B cell (primary cell): ENCODE results near the gene NECAP2. TPM values are rescaled to one million over a fixed set of nuclear protein-coding genes. Genes with fewer than 3 reads are reported as not detected.

Source experiments
- ATAC-seq: fragments of 200-7000 bp; cut with Tn5 transposase; one replicate; pipeline ENCODE4 v1.10.0; 2021; ENCODE audit warnings: low read depth, mild to moderate bottlenecking, moderate number of reproducible peaks, moderate library complexity
- CTCF ChIA-PET: fragments of 350-600 bp; sonication (Branson Sonifier 250); formaldehyde crosslinking; loops from one replicate; lab custom pipeline; 2021; ENCODE audit warnings: antibody characterized with exemption, inconsistent platforms; lab: Charles Lee
- POLR2A ChIA-PET: fragments of 350-600 bp; sonication (Branson Sonifier 250); formaldehyde crosslinking; loops from one replicate; lab custom pipeline; 2021; ENCODE audit warnings: antibody characterized with exemption; lab: Charles Lee
- DNase-seq: peaks from one replicate; pipeline ENCODE4 v3.0.0; 2013
- H2AFZ ChIP-seq: 2 replicates; pipeline ENCODE4 v1.6.1; 2012; ENCODE audit warnings: mild to moderate bottlenecking, low read depth, low read length; ENCODE audit not compliant: insufficient read depth, poor library complexity, severe bottlenecking
- H3K27ac ChIP-seq, 2 donors: 1 replicate in 1 of 2; 2 replicates in 1 of 2; pipeline ENCODE4 v1.5.1; 2012 to 2013; ENCODE audit warnings: low read length in 2 of 2, mild to moderate bottlenecking in 2 of 2, moderate library complexity in 1 of 2
- H3K27me3 ChIP-seq, 4 experiments: fragments of 200-600 bp in 1 of 4; sonication (generic) in 1 of 4; replicated peaks in 1 of 4; 1 replicate in 2 of 4; 2 replicates in 2 of 4; pipeline versions ENCODE4 v1.6.1 to v1.7.0; 2013 to 2016; ENCODE audit warnings: low read length in 3 of 4, mild to moderate bottlenecking in 2 of 4, mixed read lengths in 1 of 4, moderate library complexity in 1 of 4; ENCODE audit not compliant: insufficient read depth in 4 of 4, control insufficient read depth in 3 of 4; ENCODE audit errors: control extremely low read depth in 1 of 4
- H3K36me3 ChIP-seq, 2 experiments: replicated peaks in 1 of 2; 1 replicate in 1 of 2; 2 replicates in 1 of 2; pipeline versions ENCODE4 v1.6.1 to v1.7.1; 2013; ENCODE audit warnings: low read length in 1 of 2; ENCODE audit not compliant: insufficient read depth in 2 of 2, control insufficient read depth in 1 of 2; ENCODE audit errors: control extremely low read depth in 1 of 2, extremely low read depth in 1 of 2
- H3K4me1 ChIP-seq, 2 donors: fragments of 200-600 bp in 1 of 2; sonication (generic) in 1 of 2; 1 replicate in 1 of 2; 2 replicates in 1 of 2; pipeline versions ENCODE4 v1.5.1 to v1.6.1; 2013 to 2017; ENCODE audit warnings: low read length in 2 of 2; ENCODE audit not compliant: control insufficient read depth in 2 of 2, insufficient read depth in 2 of 2
- H3K4me2 ChIP-seq: replicated peaks from 2 replicates; pipeline ENCODE3; 2012; ENCODE audit warnings: mild to moderate bottlenecking, low read depth, low read length; ENCODE audit not compliant: poor library complexity, severe bottlenecking
- H3K4me3 ChIP-seq, 5 experiments: fragments of 200-600 bp in 1 of 5; sonication (generic) in 1 of 5; 1 replicate in 3 of 5; 2 replicates in 2 of 5; pipeline versions ENCODE4 v1.5.1 to v1.7.0; 2011 to 2016; ENCODE audit warnings: low read length in 4 of 5, mild to moderate bottlenecking in 4 of 5, low read depth in 2 of 5, control low read depth in 1 of 5, moderate library complexity in 1 of 5; ENCODE audit not compliant: insufficient read depth in 1 of 5; ENCODE audit errors: control extremely low read depth in 1 of 5, extremely low read depth in 1 of 5
- H3K79me2 ChIP-seq: fragments of 200-600 bp; sonication (generic); one replicate; pipeline ENCODE4 v1.6.0; 2016; ENCODE audit warnings: low read length; ENCODE audit not compliant: control insufficient read depth, insufficient read depth
- H3K9ac ChIP-seq: fragments of 200-600 bp; sonication (generic); 2 replicates; pipeline ENCODE4 v1.6.1; 2017; ENCODE audit warnings: mild to moderate bottlenecking, low read length, moderate library complexity
- H3K9me3 ChIP-seq, 3 donors: one replicate each; pipeline versions ENCODE4 v1.6.1 to v1.7.1; 2013; ENCODE audit warnings: low read length in 2 of 3; ENCODE audit not compliant: control insufficient read depth in 2 of 3, insufficient read depth in 1 of 3; ENCODE audit errors: control extremely low read depth in 1 of 3
- H4K20me1 ChIP-seq: 2 replicates; pipeline ENCODE4 v1.6.0; 2012; ENCODE audit warnings: mild to moderate bottlenecking, low read length; ENCODE audit not compliant: insufficient read depth, control insufficient read depth, poor library complexity, severe bottlenecking
- H3K27ac Mint-ChIP-seq: one replicate; pipeline ENCODE4 v1.8.0; 2021; ENCODE audit warnings: mixed read lengths
- H3K27me3 Mint-ChIP-seq: one replicate; pipeline ENCODE4 v1.8.0; 2021; ENCODE audit warnings: mixed read lengths
- H3K4me1 Mint-ChIP-seq: one replicate; pipeline ENCODE4 v1.8.0; 2021; ENCODE audit warnings: mixed read lengths
- H3K4me3 Mint-ChIP-seq: one replicate; pipeline ENCODE4 v1.8.0; 2021; ENCODE audit warnings: mixed read lengths
- H3K9me3 Mint-ChIP-seq: one replicate; pipeline ENCODE4 v1.8.0; 2022; ENCODE audit warnings: mixed read lengths; ENCODE audit not compliant: insufficient read depth
- CTCF ChIP-seq: fragments of 200-600 bp; IDR thresholded peaks from one replicate; pipeline ENCODE4 v1.8.0; 2022; ENCODE audit warnings: antibody characterized with exemption, mild to moderate bottlenecking
- EZH2 ChIP-seq: IDR thresholded peaks from 2 replicates; pipeline ENCODE4 v1.6.1; 2012; ENCODE audit warnings: borderline replicate concordance, low read depth, mild to moderate bottlenecking, moderate library complexity, low read length; ENCODE audit not compliant: insufficient read depth, poor library complexity, severe bottlenecking
- WGBS: methylation state at CpG from one replicate; pipeline ENCODE4 v1.1.5; 2013; ENCODE audit warnings: missing lambda C conversion rate; ENCODE audit not compliant: insufficient coverage; 5-methylcytosine and 5-hydroxymethylcytosine counted together
- intact Hi-C: fragments of 100-400 bp; cut with micrococcal nuclease; formaldehyde crosslinking; loops from one replicate; pipeline ENCODE4 v1.10.0; 2022
- polyA plus RNA-seq: library from polyadenylated mRNA; depleted of rRNA; stranded (reverse); fragments of >200 nt; gene quantifications from 2 replicates; pipeline ENCODE4 v1.2.3, GENCODE V29; 2012
- total RNA-seq, 2 donors: library from RNA; stranded (reverse); fragments of 120-200 nt in 1 of 2; gene quantifications; 1 replicate in 1 of 2; 2 replicates in 1 of 2; pipeline versions ENCODE4 v1.2.3 to v1.2.4, GENCODE V29; 2013 to 2022

NECAP2 gene
- total and polyA plus RNA-seq, 2 donors (not counting 1 experiment from before 2014, with no cell fraction given): 77.3 to 81.5 TPM

- no peaks in the 10 kb centered on the region for H3K36me3 ChIP-seq
- no peak for ATAC-seq
- no peak overlapping the region for H2AFZ ChIP-seq
- no peak overlapping the region for H3K4me3 Mint-ChIP-seq
- H3K4me1 Mint-ChIP-seq: no peaks in the 10 kb centered on the region
- ChIA-PET POLR2A (interaction anchor here (0.7 kb wide), 1 partner anchor 42 kb away, joined by 3 read pairs; no protein-coding TSS in a partner anchor), CTCF (no interaction called here)
- H3K27ac Mint-ChIP-seq: no peak overlapping the region
- intact Hi-C loops: no loop called here
- no peaks in the 10 kb centered on the region for H3K9me3 Mint-ChIP-seq
- H3K79me2 ChIP-seq: no peaks in the 10 kb centered on the region
- WGBS: 94% methylated on average over 25 of the region's 25 CpGs
- TF ChIP-seq EZH2 (no peak), CTCF (no peak)
- H3K4me2 ChIP-seq: no peak overlapping the region
- H3K27me3 ChIP-seq: no peaks in the 10 kb centered on the region
- H4K20me1 ChIP-seq: no peaks in the 10 kb centered on the region
- no peaks in the 10 kb centered on the region for H3K4me1 ChIP-seq
- no peak overlapping the region for H3K27ac ChIP-seq
- H3K27me3 Mint-ChIP-seq: peaks cover 4% of the 10 kb centered on the region
- DNase-seq: no peak
- H3K9me3 ChIP-seq: no peaks in the 10 kb centered on the region
- no peak overlapping the region for H3K9ac ChIP-seq
- H3K4me3 ChIP-seq: no peak overlapping the region
These were observed 30.9 kb upstream of the NECAP2 start for GRCh38 chr1:16409536-16410152.

GRCh38 chr1:16410803-16411202 lies 29.7 kb upstream of the NECAP2 start:
- 100% methylated on average over 4 of the region's 5 CpGs for WGBS
- no peaks in the 10 kb centered on the region for H3K4me1 ChIP-seq
- no peak overlapping the region for H2AFZ ChIP-seq
- CTCF ChIA-PET: no interaction called here
- no peak overlapping the region for H3K9ac ChIP-seq
- H3K79me2 ChIP-seq: no peaks in the 10 kb centered on the region
- H3K9me3 ChIP-seq: no peaks in the 10 kb centered on the region
- Mint-ChIP-seq H3K27me3 (peaks cover 4% of the 10 kb centered on the region), H3K4me1 (no peaks in the 10 kb centered on the region), H3K9me3 (no peaks in the 10 kb centered on the region), H3K27ac (no peak overlapping the region), H3K4me3 (no peak overlapping the region)
- H3K27ac ChIP-seq: no peak overlapping the region
- no peak for TF ChIP-seq CTCF
- no peak overlapping the region for H3K4me3 ChIP-seq
- H4K20me1 ChIP-seq: no peaks in the 10 kb centered on the region
- DNase-seq: no peak
- ATAC-seq: no peak
- no peaks in the 10 kb centered on the region for H3K36me3 ChIP-seq
- no peak overlapping the region for H3K4me2 ChIP-seq
- POLR2A ChIA-PET: no interaction called here
- H3K27me3 ChIP-seq: no peaks in the 10 kb centered on the region
- intact Hi-C loops: no loop called here
